GM06990 (cell line): Measurements from ENCODE around the gene ARHGAP23.

ENCODE experiments used
- DNase-seq: peaks from one replicate; pipeline ENCODE4 v3.0.0-alpha.2; 2011; ENCODE audit not compliant: insufficient read length; ENCODE audit errors: extremely low read depth
- H3K27me3 ChIP-seq: replicated peaks from 2 replicates; pipeline ENCODE4 v1.6.0; 2011; ENCODE audit warnings: low read length; ENCODE audit not compliant: control insufficient read depth, insufficient read depth
- H3K36me3 ChIP-seq: 2 replicates; pipeline ENCODE4 v1.5.1; 2011; ENCODE audit warnings: low read length; ENCODE audit not compliant: control insufficient read depth, insufficient read depth
- H3K4me3 ChIP-seq: replicated peaks from 2 replicates; pipeline ENCODE4 v1.5.1; 2011; ENCODE audit warnings: low read depth, mild to moderate bottlenecking, control low read depth, low read length
- TF ChIP-seq, protein P1 (sequence below): IDR thresholded peaks from 2 replicates; pipeline ENCODE4 v1.5.1; 2011; ENCODE audit warnings: low read length, control low read depth, mild to moderate bottlenecking, inconsistent platforms; ENCODE audit not compliant: insufficient read depth, poor library complexity, severe bottlenecking

ARHGAP23 gene

DNA sequence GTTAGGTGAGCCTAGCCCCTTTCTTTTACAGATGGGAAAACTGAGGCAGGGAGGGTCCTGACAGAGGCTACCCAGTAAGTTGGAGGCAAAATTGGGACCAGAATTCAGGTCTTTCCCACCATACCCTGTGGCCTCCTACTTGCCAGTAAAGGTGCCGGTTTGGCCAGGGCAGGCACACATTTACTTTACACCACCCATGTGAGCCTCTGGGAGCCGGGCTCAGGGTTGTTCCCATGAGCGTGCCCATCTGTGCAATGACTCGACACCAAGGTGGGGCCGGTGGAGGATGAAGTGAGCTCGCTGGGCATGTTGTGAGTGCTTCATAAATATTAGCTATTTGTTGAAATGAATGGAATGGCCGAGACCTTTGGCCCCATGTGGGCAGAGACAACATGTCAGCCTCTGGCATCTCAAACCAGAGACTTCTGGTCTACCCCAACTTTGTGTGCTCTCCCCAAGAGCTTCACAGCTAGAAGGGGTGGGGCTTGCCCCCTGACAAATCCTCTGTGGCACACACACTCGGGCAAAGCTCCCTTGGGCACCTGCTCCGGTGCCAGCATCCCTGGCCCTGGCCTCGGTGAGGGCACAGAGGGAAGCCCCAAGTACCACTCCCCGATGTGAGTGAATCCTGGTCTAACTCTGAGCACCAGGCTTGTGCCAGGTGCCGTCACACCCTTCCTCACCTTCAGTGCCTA, 117.4 kb downstream of the ARHGAP23 start:
- Histone ChIP-seq H3K4me3 (no peak overlapping the region), H3K36me3 (no peaks in the 10 kb centered on the region), H3K27me3 (no peaks in the 10 kb centered on the region; the same call in 1 of the 2 replicates)
- no peak for DNase-seq
- TF ChIP-seq, protein P1, sequence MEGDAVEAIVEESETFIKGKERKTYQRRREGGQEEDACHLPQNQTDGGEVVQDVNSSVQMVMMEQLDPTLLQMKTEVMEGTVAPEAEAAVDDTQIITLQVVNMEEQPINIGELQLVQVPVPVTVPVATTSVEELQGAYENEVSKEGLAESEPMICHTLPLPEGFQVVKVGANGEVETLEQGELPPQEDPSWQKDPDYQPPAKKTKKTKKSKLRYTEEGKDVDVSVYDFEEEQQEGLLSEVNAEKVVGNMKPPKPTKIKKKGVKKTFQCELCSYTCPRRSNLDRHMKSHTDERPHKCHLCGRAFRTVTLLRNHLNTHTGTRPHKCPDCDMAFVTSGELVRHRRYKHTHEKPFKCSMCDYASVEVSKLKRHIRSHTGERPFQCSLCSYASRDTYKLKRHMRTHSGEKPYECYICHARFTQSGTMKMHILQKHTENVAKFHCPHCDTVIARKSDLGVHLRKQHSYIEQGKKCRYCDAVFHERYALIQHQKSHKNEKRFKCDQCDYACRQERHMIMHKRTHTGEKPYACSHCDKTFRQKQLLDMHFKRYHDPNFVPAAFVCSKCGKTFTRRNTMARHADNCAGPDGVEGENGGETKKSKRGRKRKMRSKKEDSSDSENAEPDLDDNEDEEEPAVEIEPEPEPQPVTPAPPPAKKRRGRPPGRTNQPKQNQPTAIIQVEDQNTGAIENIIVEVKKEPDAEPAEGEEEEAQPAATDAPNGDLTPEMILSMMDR: no peak

GRCh38 chr17:38546396-38546795, 118.1 kb downstream of the ARHGAP23 start:
- Histone ChIP-seq H3K27me3 (no peaks in the 10 kb centered on the region; the same call in 1 of the 2 replicates), H3K4me3 (no peak overlapping the region), H3K36me3 (no peaks in the 10 kb centered on the region)
- TF ChIP-seq, protein P1: no peak
- DNase-seq: no peak

- no peaks in the 10 kb centered on the region; the same call in 1 of the 2 replicates for H3K27me3 ChIP-seq
- H3K36me3 ChIP-seq: no peaks in the 10 kb centered on the region
- TF ChIP-seq, protein P1: no peak
- H3K4me3 ChIP-seq: no peak overlapping the region
- no peak for DNase-seq
Observed at GRCh38 chr17:38547444-38547843, 119.2 kb downstream of the ARHGAP23 start.

- Histone ChIP-seq H3K36me3 (no peaks in the 10 kb centered on the region), H3K4me3 (no peak overlapping the region), H3K27me3 (no peaks in the 10 kb centered on the region; the same call in 1 of the 2 replicates)
- TF ChIP-seq, protein P1: no peak
- DNase-seq: no peak
Observed at GRCh38 chr17:38549285-38549684, 121.0 kb downstream of the ARHGAP23 start.

- Histone ChIP-seq H3K36me3 (no peaks in the 10 kb centered on the region), H3K27me3 (no peaks in the 10 kb centered on the region; the same call in 1 of the 2 replicates), H3K4me3 (no peak overlapping the region)
- no peak for DNase-seq
- TF ChIP-seq, protein P1: no peak
Observed at GRCh38 chr17:38550661-38551060, 122.4 kb downstream of the ARHGAP23 start.
